Activated T-cell treated with anti-CD3 and anti-CD28 coated beads for 48 hours (primary cell): ENCODE data around the gene HASPIN.

Experiments used
- DNase-seq: peaks from one replicate; pipeline ENCODE4 v3.0.0-alpha.2; 2020; ENCODE audit warnings: low read depth

The HASPIN gene

GRCh38 chr17:3735515-3735914, 11.8 kb downstream of the HASPIN start:
- DNase-seq: no peak

GRCh38 chr17:3738562-3739295, 15.0 kb downstream of the HASPIN start:
- peak; percentile 67 for DNase-seq

- DNase-seq: no peak
Observed at GRCh38 chr17:3739422-3740124, 15.9 kb downstream of the HASPIN start.

- no peak for DNase-seq
Observed at GRCh38 chr17:3740611-3741073, 16.9 kb downstream of the HASPIN start.

- DNase-seq: no peak
Observed at GRCh38 chr17:3744014-3744413, 20.3 kb downstream of the HASPIN start.

- no peak for DNase-seq
Observed at GRCh38 chr17:3745071-3745470, 21.4 kb downstream of the HASPIN start.

GRCh38 chr17:3747805-3748204, 24.1 kb downstream of the HASPIN start:
- no peak for DNase-seq

- no peak for DNase-seq
Observed at GRCh38 chr17:3748576-3748975, 24.9 kb downstream of the HASPIN start.

GRCh38 chr17:3750296-3750695, 26.6 kb downstream of the HASPIN start:
- DNase-seq: no peak

GRCh38 chr17:3750926-3751325, 27.2 kb downstream of the HASPIN start:
- no peak for DNase-seq

GRCh38 chr17:3751836-3752235, 28.1 kb downstream of the HASPIN start:
- no peak for DNase-seq

GRCh38 chr17:3753624-3754023, 29.9 kb downstream of the HASPIN start:
- no peak for DNase-seq

GRCh38 chr17:3754066-3754457, 30.4 kb downstream of the HASPIN start:
- DNase-seq: no peak

- peak; percentile 61 for DNase-seq
Observed at GRCh38 chr17:3754458-3755334, 31.0 kb downstream of the HASPIN start.

GRCh38 chr17:3755335-3756030, 31.8 kb downstream of the HASPIN start:
- no peak for DNase-seq

- DNase-seq: no peak
Observed at GRCh38 chr17:3759597-3760216, 36.0 kb downstream of the HASPIN start.

- DNase-seq: no peak
Observed at GRCh38 chr17:3761036-3761917, 37.6 kb downstream of the HASPIN start.

- no peak for DNase-seq
Observed at GRCh38 chr17:3761918-3762380, 38.2 kb downstream of the HASPIN start.

GRCh38 chr17:3762922-3763776, 39.4 kb downstream of the HASPIN start:
- no peak for DNase-seq
